Central memory CD4-positive, alpha-beta T cell (primary cell): ENCODE measurements around the gene GLRX3.
"Not testable (repeated sequence)": the region's sequence is repeated elsewhere in the genome, so short reads cannot be mapped to it uniquely, and the experiment has no call there.

Experiments used
- DNase-seq: peaks from one replicate; pipeline ENCODE4 v3.0.0; 2022

The GLRX3 gene

DNA sequence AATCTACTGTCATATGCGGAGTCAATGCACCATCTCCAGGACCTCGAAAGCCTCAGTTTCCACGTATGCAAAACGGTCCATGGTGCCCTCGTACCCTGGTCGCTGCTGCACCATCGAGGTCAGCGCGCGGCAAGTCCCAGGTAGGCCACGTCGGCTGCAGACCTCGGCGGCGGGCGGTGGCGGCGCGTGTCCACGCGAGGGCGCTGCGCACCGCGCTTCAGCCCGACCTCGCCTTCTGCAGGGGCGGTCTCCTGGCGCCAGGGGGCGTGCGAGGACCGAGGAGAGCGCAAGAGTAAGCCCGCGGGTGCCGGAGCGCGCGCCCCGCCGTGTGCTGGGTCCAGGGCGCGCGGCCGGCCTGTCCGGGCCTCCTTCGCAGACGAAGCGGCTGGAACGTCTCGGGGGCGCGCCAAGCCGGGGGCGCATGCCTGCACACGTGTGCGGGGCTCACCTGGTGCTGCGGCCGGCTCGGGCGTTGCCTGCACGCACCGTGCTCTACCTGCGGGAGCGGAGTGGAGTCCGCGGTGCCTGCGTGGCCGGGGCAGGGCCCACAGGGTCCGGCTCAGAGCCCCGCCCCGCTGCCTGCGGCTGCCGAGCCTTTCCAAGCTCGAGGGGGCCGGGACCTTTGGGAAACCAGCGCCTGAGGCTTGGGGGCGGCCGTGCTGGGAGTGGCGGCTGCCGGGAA is 54.0 kb downstream of the GLRX3 start:
- DNase-seq = peak; percentile 82

GRCh38 chr10:130190737-130191115 is 54.5 kb downstream of the GLRX3 start:
- no peak for DNase-seq

DNA sequence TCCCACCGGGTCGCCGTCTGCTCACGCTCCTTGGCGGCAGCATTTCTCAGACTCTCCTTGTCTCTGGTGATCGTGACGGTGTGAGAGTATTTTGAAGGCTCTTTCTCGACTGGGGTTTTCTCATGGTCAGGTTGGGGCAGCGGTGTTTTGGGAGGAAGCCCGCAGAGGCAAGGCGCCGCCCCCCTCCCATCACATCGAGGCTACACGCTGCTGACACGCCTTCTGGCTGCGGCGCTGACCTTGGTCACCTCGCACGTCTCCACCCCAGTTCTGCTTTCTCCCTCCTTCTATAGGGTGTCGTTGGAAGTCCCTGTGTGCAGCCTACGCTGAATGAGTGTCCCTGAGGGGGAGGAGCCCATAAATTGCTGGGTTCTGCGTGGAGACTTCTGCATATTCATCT is 55.2 kb downstream of the GLRX3 start:
- no peak for DNase-seq

DNA sequence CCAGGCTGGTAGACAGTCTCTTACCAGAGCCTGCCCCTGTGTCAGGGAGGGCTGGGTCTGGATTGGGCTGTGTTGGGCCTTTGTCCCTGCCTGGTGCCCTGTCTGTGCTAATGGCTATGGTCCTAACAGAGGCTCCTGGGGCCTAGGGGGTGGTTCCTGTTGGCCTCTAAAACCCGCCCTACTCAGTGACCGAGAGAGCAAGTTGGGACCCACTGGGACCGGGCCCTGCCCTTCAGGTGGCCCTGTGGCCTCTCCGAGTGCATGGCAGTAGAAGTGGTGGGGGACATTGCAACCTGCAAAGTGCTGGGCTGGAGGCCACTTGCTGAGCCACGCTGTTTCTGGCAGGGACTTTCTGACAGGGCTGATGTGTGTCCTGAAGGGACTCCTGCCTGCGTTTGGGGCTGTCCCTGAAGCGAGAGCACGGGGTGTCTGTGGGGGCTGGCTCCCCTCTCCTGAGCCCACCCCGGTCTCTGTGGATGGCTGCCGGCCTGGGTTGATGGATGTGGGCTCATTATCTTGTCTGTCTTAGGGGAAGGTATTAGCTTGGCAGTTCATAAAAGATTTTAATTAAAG is 56.2 kb downstream of the GLRX3 start:
- no peak for DNase-seq

DNA sequence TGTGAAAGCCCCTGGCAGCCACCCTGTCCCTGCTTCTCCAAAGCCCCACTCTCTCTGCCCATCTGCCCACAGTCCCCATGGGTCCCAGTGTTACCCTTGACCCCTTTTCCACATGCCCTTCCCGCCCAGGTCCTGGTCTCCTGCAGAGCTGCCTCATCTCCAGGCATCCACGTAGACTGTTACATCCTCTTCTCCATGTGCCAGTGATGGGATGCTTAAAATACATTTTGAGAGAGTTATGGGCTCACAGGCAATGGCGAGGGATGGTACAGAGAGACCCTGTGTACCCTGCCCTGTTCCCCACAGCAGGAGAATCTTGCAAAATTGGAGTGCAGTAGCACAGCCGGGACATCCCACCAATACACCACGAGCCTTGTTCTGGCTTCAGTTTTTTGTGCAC is 56.8 kb downstream of the GLRX3 start:
- no peak for DNase-seq

DNA sequence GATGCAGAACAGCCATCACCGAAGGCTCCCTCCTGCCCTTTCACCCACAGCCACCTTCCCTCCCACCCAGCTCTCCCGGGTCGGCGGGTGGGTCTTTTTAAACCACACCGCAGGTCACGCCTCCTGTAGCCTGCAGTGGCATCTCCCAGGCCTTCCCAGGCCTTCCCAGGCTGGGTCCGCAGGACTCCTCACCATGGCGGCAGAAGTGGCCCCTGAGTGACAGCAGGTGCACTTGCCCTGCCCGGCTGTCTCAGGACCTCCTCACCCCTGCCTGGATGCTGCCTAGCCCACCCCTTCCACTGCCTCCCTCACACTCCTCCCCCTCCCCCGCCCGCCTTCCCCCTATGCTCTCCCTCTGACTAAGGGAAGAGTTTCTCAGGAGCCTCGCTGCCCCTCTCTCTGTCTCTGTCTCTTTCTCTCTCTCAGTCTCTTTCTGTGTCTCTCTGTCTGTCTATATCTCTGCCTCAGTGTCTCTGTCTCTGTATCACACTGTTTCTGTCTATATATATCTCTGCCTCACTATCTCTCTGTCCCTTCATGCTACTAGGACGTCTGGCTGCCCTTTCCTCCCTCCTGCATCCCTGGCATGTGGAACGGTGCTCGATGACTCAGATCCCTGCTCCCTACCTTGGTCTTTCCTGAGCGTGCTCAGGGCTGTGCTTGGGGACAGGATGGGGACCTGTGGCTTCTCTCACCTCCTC is 57.5 kb downstream of the GLRX3 start:
- DNase-seq = no peak

GRCh38 chr10:130194194-130194990 is 58.2 kb downstream of the GLRX3 start:
- DNase-seq = no peak

DNA sequence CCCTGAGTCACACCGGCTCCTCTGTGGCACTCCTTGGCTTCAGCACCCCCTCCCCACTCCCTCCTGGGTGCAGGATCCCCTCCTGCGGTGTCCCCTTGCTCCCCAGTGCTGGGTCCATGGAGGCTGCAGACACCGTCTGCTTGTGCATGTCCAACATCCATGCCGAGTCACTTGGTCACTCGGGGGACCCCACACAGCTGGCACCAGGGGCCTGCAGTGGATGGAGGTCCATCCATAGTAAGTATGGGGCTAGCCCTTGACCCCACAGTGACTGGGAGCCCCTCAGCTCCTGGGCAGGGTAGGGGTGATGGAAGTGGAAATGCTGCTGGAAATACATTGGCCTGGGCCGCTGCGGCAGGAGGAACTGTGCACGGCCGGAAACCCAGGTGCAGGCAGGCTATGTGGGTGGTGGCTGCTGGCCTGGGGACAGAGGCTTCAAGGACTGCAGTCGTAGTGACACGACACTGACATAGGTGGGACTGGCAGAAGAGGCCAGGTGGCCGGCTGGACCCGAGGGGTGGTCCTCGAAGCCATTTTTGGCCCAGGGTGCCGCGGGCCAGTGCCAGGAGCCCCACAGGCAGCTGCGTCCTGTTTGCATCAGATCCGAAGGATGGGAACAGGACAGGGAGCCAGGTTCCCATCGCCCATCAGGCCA is 58.9 kb downstream of the GLRX3 start:
- DNase-seq = no peak

DNA sequence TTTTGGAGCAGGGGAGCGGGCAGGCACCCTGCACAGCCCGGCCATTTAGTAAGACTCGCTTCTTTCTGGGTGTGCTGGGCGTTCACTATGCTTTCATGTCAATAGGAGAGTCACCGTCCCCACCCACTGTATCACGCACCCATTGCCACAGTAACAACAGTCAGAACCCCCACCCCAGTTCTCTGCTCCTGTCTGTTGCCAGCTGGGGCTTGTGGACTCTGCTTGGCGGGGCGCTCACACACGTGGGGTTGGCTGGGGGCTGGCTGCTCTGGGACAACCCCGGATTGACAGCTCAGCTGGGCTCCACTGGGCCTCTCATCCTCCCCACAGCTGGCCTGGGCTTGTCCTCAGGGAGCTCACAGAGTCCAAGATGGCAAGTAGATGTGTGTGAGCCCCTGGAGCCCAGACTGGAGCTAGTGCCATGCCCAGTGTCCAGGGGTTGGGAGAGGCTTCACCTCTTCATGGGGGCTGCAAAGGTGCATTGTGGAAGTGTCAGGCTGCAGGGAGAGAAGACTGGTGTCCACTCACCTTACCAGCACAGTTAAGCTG is 59.6 kb downstream of the GLRX3 start:
- DNase-seq = no peak

DNA sequence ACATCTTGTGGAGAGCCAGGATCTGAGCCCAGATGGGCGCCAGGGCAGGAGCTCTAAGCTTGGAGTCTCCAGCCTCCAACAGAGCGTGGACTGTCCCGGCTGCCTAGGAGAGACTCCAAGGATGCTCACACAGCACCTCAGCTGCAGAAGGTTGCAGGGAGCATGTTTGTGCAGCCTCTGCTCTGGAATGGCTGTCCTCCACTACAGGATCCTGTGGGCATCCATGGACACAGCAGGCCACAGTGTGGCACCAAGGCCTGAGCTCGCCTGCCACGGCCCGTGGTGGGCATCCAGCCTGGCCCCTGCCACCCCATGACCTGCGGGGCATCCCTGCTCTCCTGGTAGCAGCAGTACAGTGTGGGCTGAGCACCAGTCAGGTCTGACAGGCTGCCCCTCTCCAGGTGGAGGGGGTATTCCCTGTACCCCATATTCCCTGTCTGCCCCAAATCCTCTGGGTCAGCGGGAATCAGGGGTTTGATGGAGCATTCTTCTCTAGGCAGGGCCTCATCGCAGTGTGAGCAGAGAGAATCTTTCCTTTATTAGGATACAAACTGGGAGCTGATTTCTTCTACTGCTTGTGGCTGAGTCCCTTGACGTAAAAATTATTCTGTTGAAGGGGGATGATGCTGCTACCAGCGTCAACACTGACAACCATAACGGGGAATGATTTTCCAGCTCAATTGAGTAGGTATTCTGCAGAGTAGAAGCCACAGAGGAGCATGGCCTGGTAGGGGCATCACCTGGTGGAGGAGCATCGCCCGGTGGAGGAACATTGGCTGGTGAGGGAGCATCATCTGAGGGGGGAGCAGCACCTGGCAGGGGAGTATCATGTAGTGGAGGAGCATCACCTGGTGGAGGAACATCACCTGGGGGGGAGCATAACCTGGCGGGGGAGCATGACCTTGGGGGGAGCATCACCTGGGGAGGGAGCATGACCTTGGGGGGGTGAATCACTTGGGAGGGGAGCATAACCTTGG is 60.6 kb downstream of the GLRX3 start:
- DNase-seq = no peak

DNA sequence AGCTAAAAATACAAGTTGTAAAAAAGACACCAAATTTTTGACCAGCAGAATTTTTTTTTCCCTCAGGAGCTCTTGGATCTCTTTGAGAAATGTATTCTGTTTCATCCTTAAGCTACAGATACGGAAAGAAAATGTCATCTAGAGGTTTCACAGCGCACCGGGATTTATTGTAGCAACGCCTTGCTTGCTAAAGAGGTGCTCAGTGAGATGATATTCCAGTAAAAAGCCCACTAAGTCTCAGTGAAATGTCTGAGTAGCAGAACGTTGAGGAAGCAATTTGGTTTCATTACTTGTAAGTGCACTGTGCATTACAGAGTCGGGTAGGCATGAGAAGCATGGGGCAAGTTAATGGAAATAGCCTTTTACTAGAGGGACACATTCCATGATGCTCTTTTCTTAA is 62.5 kb downstream of the GLRX3 start:
- no peak for DNase-seq

DNA sequence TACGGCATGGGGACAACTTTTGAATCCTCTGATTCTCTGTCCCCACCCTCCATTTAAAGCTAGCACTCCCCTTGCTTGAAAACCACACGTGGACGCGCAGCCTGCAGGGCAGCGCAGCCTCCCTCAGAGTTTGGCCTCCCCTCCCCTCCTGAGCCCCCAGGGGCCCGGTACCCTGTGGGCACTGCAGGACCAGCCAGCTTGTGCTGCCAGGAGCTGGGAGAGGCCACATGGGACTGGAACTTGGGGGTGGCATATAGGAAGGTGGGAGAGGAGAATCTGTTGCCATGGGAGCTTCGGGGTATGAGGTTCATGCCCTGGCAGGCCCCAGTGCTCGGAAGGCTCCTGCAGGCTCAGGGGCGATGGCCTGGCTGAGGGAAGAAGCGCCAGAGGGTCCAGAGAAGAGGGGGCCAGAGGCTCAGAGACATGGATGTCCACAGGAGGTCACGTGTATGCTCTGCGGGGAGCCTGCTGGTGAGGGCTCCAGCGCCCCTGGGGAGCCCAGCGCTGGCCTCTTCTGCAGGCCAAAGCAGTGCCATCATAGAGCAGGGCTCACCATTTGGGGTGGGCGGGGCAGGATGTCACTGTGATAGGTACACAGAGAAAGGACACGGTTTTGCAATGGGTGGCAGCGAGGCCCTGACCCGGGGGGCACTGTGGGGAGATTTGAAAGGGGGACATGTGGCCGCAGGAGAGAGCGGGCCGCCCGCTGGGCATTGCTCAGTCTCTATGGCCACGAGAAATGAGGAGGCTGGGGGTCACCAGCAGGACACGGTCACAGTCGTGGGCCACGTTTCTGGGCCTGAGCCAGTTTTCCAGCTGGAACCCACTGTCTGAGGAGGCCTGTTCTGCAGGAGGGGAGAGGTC is 64.2 kb downstream of the GLRX3 start:
- no peak for DNase-seq

DNA sequence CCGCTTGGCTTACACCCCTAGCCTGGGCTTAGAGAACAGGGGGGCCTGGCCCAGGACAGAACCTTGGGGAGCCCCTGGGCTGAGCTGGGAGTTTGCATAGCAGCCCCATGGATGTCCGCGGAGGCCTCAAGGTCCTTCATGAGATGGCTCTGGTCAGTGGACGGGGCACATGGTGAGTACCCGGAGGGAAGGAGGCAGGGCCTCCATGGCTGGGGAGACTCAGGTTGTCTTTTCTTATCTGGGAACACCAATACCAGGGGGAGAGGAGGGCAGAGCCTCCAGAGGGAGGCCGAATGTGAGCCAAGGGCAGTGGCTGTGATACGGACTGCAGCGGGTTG is 64.8 kb downstream of the GLRX3 start:
- DNase-seq = no peak

DNA sequence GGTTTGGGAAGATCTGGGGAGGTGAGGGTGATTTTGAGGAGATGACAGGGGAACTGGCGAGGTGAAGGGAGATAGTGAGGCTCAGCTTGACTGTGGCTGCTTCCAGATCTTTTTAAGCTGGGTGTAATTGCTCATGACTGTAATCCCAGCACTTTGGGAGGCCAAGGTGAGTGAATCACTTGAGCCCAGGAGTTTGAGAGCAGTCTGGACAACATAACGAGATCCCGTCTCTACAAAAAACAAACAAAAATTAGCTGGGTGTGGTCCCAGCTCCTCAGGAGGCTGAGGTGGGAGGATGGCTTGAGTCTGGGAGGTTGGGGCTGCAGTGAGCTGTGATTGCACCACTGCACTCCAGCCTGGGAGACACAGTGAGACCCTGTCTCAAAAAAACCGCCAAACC is 66.0 kb downstream of the GLRX3 start:
- not testable (repeated sequence) for DNase-seq

DNA sequence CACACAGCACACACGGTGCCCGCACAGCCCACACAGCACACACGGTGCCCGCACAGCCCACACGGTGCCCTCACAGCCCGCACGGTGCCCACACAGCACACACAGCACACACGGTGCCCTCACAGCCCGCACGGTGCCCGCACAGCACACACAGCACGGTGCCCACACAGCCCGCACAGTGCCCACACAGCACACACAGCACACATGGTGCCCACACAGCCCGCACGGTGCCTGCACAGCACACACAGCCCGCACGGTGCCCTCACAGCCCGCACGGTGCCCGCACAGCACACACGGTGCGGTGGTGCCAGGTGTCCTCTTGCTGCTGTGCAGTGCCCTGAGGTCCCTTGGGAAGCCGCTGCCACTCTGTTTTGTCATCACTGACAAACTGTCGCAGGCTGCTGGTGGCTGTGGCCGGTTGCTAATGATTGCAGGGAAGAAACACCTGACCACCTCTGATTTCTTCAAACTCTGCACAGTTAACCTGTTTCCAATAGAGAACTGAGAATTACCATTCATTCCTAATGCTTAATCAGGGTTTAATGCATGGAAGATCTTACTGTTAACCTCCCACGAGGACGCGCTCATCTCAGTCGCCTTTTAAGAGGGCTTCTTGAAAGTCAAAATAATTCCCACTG is 66.9 kb downstream of the GLRX3 start:
- DNase-seq = no peak

GRCh38 chr10:130203626-130204025 is 67.4 kb downstream of the GLRX3 start:
- DNase-seq = no peak

DNA sequence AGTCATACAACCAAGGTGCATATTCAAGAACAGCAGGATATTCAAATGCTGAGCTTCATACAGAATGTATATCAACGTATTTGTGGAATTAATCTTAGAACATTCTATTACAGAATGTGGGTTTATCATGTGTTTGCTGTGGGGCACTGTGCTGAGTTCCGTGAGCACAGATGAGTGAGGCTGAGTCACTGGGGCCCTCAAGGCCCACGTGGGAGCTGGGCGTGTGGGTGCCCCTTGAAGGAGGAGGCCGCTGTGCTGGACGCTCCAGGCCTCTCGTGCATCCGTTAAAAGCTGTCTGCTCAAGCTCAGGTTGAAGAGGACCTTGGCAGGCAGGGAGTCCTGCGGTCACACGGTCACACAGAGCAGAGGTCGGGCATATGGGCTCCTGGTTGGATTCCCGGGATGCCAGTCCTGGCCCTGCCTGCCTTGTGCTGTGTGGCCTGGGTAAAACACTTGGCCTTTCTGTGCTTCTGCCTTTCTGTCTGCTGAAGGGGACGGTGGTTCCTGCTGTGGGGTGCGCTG is 70.1 kb downstream of the GLRX3 start:
- DNase-seq = no peak

DNA sequence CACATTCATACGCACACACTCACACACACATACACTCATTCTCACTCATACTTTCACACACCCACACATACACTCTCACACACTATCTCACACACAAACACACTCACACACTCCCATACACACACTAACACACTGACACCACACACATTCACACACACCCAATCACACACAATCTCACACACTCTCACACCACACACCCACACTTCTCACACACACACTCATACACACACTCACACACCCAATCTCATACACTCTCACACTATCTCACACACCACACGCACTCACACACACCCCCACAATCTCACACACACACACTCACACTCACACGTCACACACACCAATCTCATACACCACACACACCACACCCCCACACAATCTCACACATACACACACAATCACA is 71.0 kb downstream of the GLRX3 start:
- DNase-seq = no peak

DNA sequence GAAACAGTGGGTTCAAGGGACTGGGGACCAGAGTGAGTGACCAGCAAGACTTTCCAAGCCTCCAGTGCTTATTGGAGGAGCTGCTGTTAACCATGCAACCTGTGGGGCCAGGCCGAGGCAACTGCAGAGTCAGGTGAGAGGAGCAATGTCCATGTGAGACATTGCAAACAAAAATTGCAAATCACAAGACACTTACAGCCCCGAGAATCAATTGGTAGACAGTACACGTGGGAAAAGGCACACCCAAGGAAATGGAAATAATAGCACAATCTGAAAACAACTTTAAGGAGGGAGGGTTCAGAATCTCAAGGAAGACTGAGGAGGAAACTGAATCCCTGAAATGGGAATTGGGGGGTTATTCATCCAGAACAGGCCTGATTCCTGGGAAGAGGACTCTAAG is 72.6 kb downstream of the GLRX3 start:
- DNase-seq = no peak

DNA sequence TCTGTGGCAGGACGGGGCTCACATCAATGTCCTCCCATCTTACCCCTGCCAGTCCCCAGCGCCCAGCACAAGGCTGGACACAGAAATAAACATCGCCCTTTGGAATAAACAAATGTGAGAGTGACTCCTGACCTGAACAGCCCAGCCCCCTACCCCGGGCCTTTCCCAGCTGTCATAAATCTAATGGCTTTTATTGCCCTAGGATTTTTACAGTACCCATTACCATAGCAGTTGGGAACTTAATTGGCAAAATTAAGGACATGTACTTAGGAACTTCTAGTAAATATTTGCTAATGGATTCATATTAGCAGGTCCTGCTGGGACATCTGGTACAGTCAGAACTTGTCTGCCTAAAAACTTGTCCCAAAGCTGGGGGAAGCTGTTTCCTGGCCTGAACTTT is 76.6 kb downstream of the GLRX3 start:
- DNase-seq = no peak
